Measurements from ENCODE around the gene TULP4.

Gene TULP4

GRCh38 chr6:158457616-158458278 lies 145.5 kb downstream of the TULP4 start:
- TF ChIP-seq, protein P1, sequence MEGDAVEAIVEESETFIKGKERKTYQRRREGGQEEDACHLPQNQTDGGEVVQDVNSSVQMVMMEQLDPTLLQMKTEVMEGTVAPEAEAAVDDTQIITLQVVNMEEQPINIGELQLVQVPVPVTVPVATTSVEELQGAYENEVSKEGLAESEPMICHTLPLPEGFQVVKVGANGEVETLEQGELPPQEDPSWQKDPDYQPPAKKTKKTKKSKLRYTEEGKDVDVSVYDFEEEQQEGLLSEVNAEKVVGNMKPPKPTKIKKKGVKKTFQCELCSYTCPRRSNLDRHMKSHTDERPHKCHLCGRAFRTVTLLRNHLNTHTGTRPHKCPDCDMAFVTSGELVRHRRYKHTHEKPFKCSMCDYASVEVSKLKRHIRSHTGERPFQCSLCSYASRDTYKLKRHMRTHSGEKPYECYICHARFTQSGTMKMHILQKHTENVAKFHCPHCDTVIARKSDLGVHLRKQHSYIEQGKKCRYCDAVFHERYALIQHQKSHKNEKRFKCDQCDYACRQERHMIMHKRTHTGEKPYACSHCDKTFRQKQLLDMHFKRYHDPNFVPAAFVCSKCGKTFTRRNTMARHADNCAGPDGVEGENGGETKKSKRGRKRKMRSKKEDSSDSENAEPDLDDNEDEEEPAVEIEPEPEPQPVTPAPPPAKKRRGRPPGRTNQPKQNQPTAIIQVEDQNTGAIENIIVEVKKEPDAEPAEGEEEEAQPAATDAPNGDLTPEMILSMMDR (IDR thresholded peaks at IDR 0.05; ENCODE audit: low read depth, low read length, missing control alignments), result no peak
- no peak overlapping the region for H3K4me3 ChIP-seq (ENCODE audit: low read depth, low read length)
- no peak for DNase-seq (ENCODE audit: low read depth)

- H3K4me3 ChIP-seq (ENCODE audit: low read depth, low read length), result no peak overlapping the region
- TF ChIP-seq, protein P1 (IDR thresholded peaks at IDR 0.05; ENCODE audit: low read depth, low read length, missing control alignments), result no peak
- DNase-seq (ENCODE audit: low read depth), result no peak
These were observed 147.5 kb downstream of the TULP4 start for GRCh38 chr6:158459726-158460125.

DNA sequence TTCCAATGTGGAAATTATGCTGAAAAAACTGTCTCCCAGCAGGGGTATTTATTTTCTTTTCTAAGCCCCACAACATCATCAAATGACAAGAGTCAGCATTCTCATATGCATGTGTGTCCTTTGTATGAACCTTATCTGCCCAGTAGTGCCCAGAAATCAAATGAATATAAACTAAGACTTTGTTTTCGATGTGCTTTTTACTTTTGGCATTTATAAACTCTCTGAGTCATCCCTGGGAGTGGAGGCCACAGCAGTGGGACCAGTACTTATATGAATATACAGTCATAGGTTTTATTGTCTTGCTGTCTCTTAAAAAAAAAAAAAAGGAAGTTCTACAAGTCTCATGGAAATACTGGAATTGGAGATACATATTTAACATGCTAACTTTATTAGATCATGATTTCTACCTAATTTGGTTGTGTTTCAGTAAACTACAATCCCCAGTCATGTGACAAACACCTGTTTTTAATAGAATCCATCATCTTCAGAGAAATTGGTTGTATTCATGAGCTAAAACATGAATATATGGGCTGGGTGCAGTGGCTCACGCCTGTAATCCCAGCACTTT lies 148.4 kb downstream of the TULP4 start:
- TF ChIP-seq, protein P1 (IDR thresholded peaks at IDR 0.05; ENCODE audit: low read depth, low read length, missing control alignments), result no peak
- DNase-seq (ENCODE audit: low read depth), result no peak
- H3K4me3 ChIP-seq (ENCODE audit: low read depth, low read length), result no peak overlapping the region

- TF ChIP-seq, protein P1 (IDR thresholded peaks at IDR 0.05; ENCODE audit: low read depth, low read length, missing control alignments), result no peak
- H3K4me3 ChIP-seq (ENCODE audit: low read depth, low read length), result no peak overlapping the region
- no peak for DNase-seq (ENCODE audit: low read depth)
These were observed 149.7 kb downstream of the TULP4 start for GRCh38 chr6:158461954-158462353.

DNA sequence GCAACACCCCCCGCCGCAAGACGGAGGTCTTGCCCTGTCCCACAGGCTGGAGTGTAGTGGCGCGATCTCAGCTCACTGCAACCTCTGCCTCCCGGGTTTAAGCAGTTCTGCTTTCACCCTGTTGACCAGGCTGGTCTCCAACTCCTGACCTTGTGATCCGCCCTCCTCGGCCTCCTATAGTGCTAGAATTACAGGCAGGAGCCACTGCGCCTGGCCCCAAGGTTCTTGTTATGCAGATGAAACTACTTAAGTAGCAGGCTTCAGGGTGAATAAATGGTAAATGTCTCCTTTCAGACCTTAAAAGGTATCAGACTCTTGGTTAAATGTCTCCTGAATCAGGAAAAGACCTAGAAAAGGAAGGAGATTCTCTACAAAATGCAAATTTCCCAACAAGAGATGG lies 152.2 kb downstream of the TULP4 start:
- DNase-seq (ENCODE audit: low read depth), result no peak
- H3K4me3 ChIP-seq (ENCODE audit: low read depth, low read length), result no peak overlapping the region
- TF ChIP-seq, protein P1 (IDR thresholded peaks at IDR 0.05; ENCODE audit: low read depth, low read length, missing control alignments), result no peak

DNA sequence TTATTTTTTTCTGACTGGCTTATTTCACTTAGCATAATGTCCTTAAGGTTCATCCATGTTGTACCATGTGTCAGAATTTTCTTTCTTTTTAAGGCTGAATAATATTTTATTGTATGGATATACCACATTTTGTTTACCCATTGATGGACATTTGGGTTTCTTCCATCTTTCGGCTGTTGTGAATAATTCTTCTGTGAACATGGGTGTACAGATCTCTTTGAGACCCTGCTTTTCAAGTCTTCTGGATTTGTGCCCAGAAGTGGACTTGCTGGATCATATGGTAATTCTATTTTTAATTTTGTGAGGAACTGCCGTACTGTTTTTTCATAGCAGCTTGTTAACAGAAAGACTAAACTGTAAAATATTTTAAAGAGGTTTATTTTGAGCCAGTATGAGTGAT lies 153.0 kb downstream of the TULP4 start:
- DNase-seq (ENCODE audit: low read depth), result no peak
- TF ChIP-seq, protein P1 (IDR thresholded peaks at IDR 0.05; ENCODE audit: low read depth, low read length, missing control alignments), result no peak
- H3K4me3 ChIP-seq (ENCODE audit: low read depth, low read length), result no peak overlapping the region

DNA sequence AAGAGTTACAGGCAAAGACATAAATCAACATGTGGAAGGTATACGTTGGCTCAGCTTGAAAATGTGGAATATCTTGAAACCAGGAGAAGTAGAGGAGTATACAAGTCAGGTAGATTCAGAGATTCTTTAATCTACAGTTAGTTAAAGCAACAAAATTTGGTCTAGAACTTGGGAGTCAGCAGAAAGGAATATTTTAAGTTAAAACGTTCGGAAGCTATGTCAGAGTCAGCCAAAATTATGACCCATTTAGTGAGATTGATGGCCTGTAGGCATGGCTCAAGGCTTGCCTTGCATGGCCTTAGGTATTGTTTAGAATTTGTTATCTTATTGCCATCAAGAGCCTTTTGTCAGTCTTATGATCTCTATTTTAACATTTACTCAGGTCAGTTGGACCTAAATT lies 153.5 kb downstream of the TULP4 start:
- TF ChIP-seq, protein P1 (IDR thresholded peaks at IDR 0.05; ENCODE audit: low read depth, low read length, missing control alignments), result no peak
- no peak overlapping the region for H3K4me3 ChIP-seq (ENCODE audit: low read depth, low read length)
- no peak for DNase-seq (ENCODE audit: low read depth)
